Adrenal gland (tissue), 12 donors: Measurements from ENCODE around the gene FTSJ1. TPM values are rescaled to one million over a fixed set of nuclear protein-coding genes. Genes with fewer than 3 reads are reported as not detected.
"Not testable (repeated sequence)": the region's sequence is repeated elsewhere in the genome, so short reads cannot be mapped to it uniquely, and the experiment has no call there.

Experiments used
- DNase-seq, 7 donors: peaks; one replicate each; pipeline ENCODE4 v3.0.0-alpha.2; 2019 to 2020
- H3K27ac ChIP-seq, 5 donors: fragments of 200-600 bp; sonication (generic) in 4 of 5; 1 replicate in 3 of 5; 2 replicates in 2 of 5; pipeline versions ENCODE4 v1.5.1 to v1.8.0; 2016 to 2020; ENCODE audit warnings: mild to moderate bottlenecking in 1 of 5
- H3K27me3 ChIP-seq: fragments of 200-600 bp; 2 replicates; pipeline ENCODE4 v1.8.0; 2021
- H3K36me3 ChIP-seq, 2 donors: fragments of 200-600 bp; replicated peaks in 1 of 2; 1 replicate in 1 of 2; 2 replicates in 1 of 2; pipeline versions ENCODE4 v1.5.1 to v1.8.0; 2018 to 2022
- H3K4me1 ChIP-seq, 2 donors: fragments of 200-600 bp; replicated peaks in 1 of 2; 1 replicate in 1 of 2; 2 replicates in 1 of 2; pipeline versions ENCODE4 v1.5.1 to v1.8.0; 2018 to 2021
- H3K4me3 ChIP-seq, 4 donors: fragments of 200-600 bp; sonication (generic) in 3 of 4; one replicate each; pipeline ENCODE4 v1.5.1; 2016 to 2018
- H3K9me3 ChIP-seq, 3 donors: fragments of 200-600 bp; sonication (generic) in 1 of 3; replicated peaks in 1 of 3; 1 replicate in 2 of 3; 2 replicates in 1 of 3; pipeline versions ENCODE4 v1.5.1 to v1.8.0; 2016 to 2021
- POLR2A ChIP-seq, 2 donors: fragments of 450-650 bp; IDR thresholded peaks; one replicate each; pipeline ENCODE4 v1.6.1; 2017; ENCODE audit warnings: antibody characterized with exemption in 2 of 2, mild to moderate bottlenecking in 2 of 2, moderate library complexity in 1 of 2
- WGBS, 4 donors: extraction: QIAGEN DNeasy Blood & Tissue Kit in 2 of 4; methylation state at CpG; one replicate each; pipeline versions ENCODE4 v1.1.5 to v1.1.7; 2013 to 2017; 5-methylcytosine and 5-hydroxymethylcytosine counted together
- intact Hi-C, 2 donors: fragments of 100-400 bp; cut with DNase I; formaldehyde crosslinking; loops; one replicate each; pipeline versions ENCODE4 v1.14.1 to v1.15.0; 2022 to 2023
- polyA plus RNA-seq, 3 donors: library from polyadenylated mRNA; stranded (reverse); fragments of 200-250 nt in 2 of 3; fragments of 350-450 nt in 1 of 3; fragmentation: Illumina TruSeq in 1 of 3; extraction: RNeasy Lipid Tissue Mini Kit (QIAGEN cat#74804) in 1 of 3; gene quantifications; one replicate each; pipeline ENCODE4 v1.2.3, GENCODE V29; 2013 to 2014
- total RNA-seq, 9 donors: library from RNA; depleted of rRNA in 4 of 9; stranded (reverse); fragments of >200 nt in 4 of 9; fragments of 120-200 nt in 1 of 9; fragmentation: NEBNext Ultra II Directional in 1 of 9; extraction: Animal tissue kit (Norgen Biotek cat#: 25700) in 1 of 9; gene quantifications; one replicate each; pipeline versions ENCODE4 v1.1.0 to v1.2.4, GENCODE V29; 2013 to 2023
- TF ChIP-seq, protein P1 (sequence below), 6 experiments: fragments of 450-650 bp in 4 of 6; fragments of 200-600 bp in 2 of 6; sonication (generic) in 1 of 6; IDR thresholded peaks; 1 replicate in 5 of 6; 2 replicates in 1 of 6; pipeline versions ENCODE4 v1.5.1 to v1.8.0; 2016 to 2021; ENCODE audit warnings: antibody characterized with exemption in 6 of 6, mild to moderate bottlenecking in 2 of 6, moderate library complexity in 1 of 6
- donor health status: healthy with polysubstance abuse.
- donor health status: Bipolar disorder and iron deficiency.
- donor health status: DM: yes; HTN: yes; CAD: no.
- donor health status: DM: no; HTN: no; CAD: no.
- donor health status: DM: no; HTN: no; CAD: no.
- donor health status: DM: yes; HTN: yes; CAD: no.

The FTSJ1 gene
- total and polyA plus RNA-seq, 12 donors = 27.8 to 83.4 (median 42.6) TPM

DNA sequence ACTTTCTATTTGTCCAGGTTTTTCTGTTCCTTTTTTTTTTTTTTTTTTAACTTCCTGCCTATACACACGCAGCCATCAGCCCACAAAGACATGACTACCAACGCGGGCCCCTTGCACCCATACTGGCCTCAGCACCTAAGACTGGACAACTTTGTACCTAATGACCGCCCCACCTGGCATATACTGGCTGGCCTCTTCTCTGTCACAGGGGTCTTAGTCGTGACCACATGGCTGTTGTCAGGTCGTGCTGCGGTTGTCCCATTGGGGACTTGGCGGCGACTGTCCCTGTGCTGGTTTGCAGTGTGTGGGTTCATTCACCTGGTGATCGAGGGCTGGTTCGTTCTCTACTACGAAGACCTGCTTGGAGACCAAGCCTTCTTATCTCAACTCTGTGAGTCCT lies 47.7 kb downstream of the FTSJ1 start:
- TF ChIP-seq, protein P1, sequence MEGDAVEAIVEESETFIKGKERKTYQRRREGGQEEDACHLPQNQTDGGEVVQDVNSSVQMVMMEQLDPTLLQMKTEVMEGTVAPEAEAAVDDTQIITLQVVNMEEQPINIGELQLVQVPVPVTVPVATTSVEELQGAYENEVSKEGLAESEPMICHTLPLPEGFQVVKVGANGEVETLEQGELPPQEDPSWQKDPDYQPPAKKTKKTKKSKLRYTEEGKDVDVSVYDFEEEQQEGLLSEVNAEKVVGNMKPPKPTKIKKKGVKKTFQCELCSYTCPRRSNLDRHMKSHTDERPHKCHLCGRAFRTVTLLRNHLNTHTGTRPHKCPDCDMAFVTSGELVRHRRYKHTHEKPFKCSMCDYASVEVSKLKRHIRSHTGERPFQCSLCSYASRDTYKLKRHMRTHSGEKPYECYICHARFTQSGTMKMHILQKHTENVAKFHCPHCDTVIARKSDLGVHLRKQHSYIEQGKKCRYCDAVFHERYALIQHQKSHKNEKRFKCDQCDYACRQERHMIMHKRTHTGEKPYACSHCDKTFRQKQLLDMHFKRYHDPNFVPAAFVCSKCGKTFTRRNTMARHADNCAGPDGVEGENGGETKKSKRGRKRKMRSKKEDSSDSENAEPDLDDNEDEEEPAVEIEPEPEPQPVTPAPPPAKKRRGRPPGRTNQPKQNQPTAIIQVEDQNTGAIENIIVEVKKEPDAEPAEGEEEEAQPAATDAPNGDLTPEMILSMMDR (IDR thresholded peaks at IDR 0.05) = no peak
- no peak for TF ChIP-seq POLR2A (IDR thresholded peaks at IDR 0.05)
- H3K4me1 ChIP-seq = no peaks in the 10 kb centered on the region
- no peaks in the 10 kb centered on the region for H3K36me3 ChIP-seq
- DNase-seq = no peak
- WGBS, 4 donors = 82 to 93% (median 89%) methylated on average over 6 to 12 of the region's 12 CpGs
- no peak overlapping the region for H3K4me3 ChIP-seq
- H3K27me3 ChIP-seq = no peaks in the 10 kb centered on the region
- H3K27ac ChIP-seq = no peak overlapping the region
- intact Hi-C loops = no loop called here
- no peaks in the 10 kb centered on the region for H3K9me3 ChIP-seq

GRCh38 chrX:48525853-48526252 lies 49.9 kb downstream of the FTSJ1 start:
- H3K27me3 ChIP-seq, intact Hi-C loops, H3K4me3 ChIP-seq, H3K4me1 ChIP-seq, H3K36me3 ChIP-seq, H3K9me3 ChIP-seq: not testable (repeated sequence)
- WGBS, 4 donors = 45 to 83% (median 68%) methylated on average over 1 to 8 of the region's 8 CpGs
- peak overlapping the region in 2 of 5 donors; percentile 37 to 55 for H3K27ac ChIP-seq
- DNase-seq = peak in 4 of 7 donors; percentile 35 to 68 (median 47)

DNA sequence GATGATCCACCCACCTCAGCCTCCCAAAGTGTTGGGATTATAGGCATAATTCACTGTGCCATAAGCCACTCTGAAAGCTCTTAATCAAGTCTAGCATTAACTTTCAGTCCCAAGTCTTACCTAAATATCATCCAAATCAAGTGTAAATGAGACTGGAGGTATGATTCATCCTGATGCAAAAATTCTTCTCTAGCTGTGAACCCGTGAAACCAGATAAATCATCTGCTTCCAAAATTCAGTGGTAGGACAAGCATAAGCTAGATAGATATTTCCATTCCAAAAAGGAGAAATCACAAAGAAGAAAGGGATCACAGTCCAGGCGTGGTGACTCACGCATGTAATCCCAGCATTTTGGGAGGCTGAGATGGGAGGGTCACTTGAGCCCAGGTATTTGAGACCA lies 54.7 kb downstream of the FTSJ1 start:
- no peaks in the 10 kb centered on the region for H3K27me3 ChIP-seq
- TF ChIP-seq, protein P1 (IDR thresholded peaks at IDR 0.05) = no peak
- no peak for TF ChIP-seq POLR2A (IDR thresholded peaks at IDR 0.05)
- peak overlapping the region in 3 of 5 donors; percentile 61 to 69 (median 68) for H3K27ac ChIP-seq
- no peaks in the 10 kb centered on the region for H3K4me1 ChIP-seq
- no peak for DNase-seq
- WGBS, 4 donors = 67 to 79% (median 76%) methylated on average over 3 of the region's 3 CpGs
- H3K9me3 ChIP-seq = no peaks in the 10 kb centered on the region
- intact Hi-C loops = no loop called here
- no peak overlapping the region for H3K4me3 ChIP-seq
- no peaks in the 10 kb centered on the region for H3K36me3 ChIP-seq

GRCh38 chrX:48531358-48531959 lies 55.5 kb downstream of the FTSJ1 start:
- Histone ChIP-seq H3K4me1 (no peaks in the 10 kb centered on the region), H3K27me3 (no peaks in the 10 kb centered on the region), H3K4me3 (no peak overlapping the region), H3K27ac (peak overlapping the region in 4 of 5 donors; percentile 59 to 69 (median 64)), H3K9me3 (no peaks in the 10 kb centered on the region), H3K36me3 (no peaks in the 10 kb centered on the region)
- DNase-seq = peak in 3 of 7 donors; percentile 56 to 68 (median 64)
- TF ChIP-seq, protein P1 (IDR thresholded peaks at IDR 0.05) = no peak
- TF ChIP-seq POLR2A (IDR thresholded peaks at IDR 0.05) = peak in 1 of 2 donors; percentile 23
- WGBS, 4 donors = 56 to 61% (median 60%) methylated on average over 4 to 5 of the region's 5 CpGs
- intact Hi-C loops = no loop called here

DNA sequence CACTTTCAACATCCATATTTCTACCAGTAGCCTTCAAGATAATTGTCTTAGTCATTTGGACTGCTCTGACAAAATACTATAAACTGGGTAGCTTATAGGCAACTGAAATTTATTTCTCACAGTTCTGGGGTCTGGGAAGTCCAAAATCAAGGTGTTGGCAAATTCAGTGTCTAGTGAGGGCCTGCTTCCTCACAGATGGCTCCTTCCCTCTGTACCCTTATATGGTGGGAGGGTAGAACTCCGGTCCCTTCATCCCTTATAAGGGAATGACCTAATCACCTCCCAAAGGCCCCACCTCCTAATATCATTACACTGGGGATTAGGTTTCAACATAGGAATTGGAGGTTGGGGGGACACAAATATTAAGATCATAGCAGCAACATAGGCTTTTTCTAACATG lies 56.2 kb downstream of the FTSJ1 start:
- no peaks in the 10 kb centered on the region for H3K36me3 ChIP-seq
- H3K27ac ChIP-seq = peak overlapping the region in 4 of 5 donors; percentile 59 to 69 (median 64)
- no peaks in the 10 kb centered on the region for H3K27me3 ChIP-seq
- 76 to 86% methylated on average over 1 of the region's 1 CpG; no CpG with 5 or more reads in 2 of the 4 donors for WGBS, 4 donors
- H3K9me3 ChIP-seq = no peaks in the 10 kb centered on the region
- no peaks in the 10 kb centered on the region for H3K4me1 ChIP-seq
- intact Hi-C loops = no loop called here
- no peak overlapping the region for H3K4me3 ChIP-seq
- no peak for DNase-seq
- no peak for TF ChIP-seq POLR2A (IDR thresholded peaks at IDR 0.05)
- TF ChIP-seq, protein P1 (IDR thresholded peaks at IDR 0.05) = no peak
